ENCODE measurements around the gene CEP43. TPM values are rescaled to one million over a fixed set of nuclear protein-coding genes. Genes with fewer than 3 reads are reported as not detected.

CEP43 gene
- total RNA-seq, 2 experiments from 2014 or later = 34.3 to 41.2 TPM

DNA sequence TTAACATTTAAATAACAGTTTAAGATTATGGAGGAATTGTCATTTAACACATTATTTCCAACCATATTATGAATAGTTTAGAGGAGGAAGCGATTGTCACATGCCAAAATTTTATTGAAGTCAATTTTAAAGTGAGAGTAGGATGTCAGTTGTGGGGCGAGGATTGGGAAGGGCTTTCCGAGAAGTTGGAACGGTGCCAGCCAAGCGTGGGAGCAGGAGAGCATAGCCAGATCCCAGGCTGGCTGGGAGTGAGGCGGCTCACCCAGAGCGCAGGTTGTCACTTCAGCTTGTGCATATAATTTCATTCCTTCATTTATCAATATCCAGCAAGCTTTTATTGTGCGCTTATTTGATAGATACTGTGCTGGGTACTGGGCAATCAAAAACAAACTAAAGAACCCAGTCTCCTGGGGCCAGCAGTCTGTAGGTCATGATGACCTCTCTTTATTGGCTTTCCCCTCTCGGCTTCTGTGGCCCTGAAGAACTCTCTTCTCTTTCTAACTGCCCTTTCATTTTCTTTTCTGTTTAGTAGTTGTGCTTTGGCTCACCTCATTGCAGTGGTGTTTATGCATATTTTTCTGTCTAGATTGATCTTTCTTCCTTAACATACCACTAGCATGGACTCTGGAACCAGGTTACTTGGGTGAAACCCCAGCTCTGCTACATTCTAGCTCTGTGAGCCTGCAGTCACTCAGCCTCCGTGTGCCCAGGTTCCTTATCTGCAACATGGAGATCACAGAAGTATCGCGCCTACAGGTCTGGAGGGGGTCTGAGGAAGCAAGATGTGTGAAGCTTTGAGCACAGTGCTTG, 6.4 kb downstream of the CEP43 start:
- 0 out of 2 replicates have a peak, but pooled peaks cover 4% of the 10 kb centered on the region for H4K20me1 ChIP-seq (ENCODE audit: insufficient read depth, low read length)
- no TSS peak for BruUV-seq (replicated peaks)
- H3K9me3 ChIP-seq (ENCODE audit: low read length) = no peaks in the 10 kb centered on the region
- intact Hi-C loops (cut with micrococcal nuclease; ENCODE audit: unreplicated experiment) = no loop called here
- H3K79me2 ChIP-seq (ENCODE audit: insufficient read depth, low read depth, low read length) = peaks cover 38% of the 10 kb centered on the region; the same call in 1 of the 2 replicates
- POLR2A ChIA-PET = interaction anchor here (0.6 to 1.8 kb wide), 4 partner anchors 9 to 55 kb away, joined by 3 to 5 read pairs (median 3); no protein-coding TSS in a partner anchor
- H3K9me2 ChIP-seq (ENCODE audit: insufficient read depth, low read length) = no peaks in the 10 kb centered on the region
- H2AFZ ChIP-seq (ENCODE audit: low read length) = no peak overlapping the region
- no peak for DNase-seq (ENCODE audit: low spot score)
- no peak overlapping the region for H3K27ac ChIP-seq (ENCODE audit: low read depth, low read length, poor library complexity, severe bottlenecking)
- H3K4me3 ChIP-seq (ENCODE audit: low read depth, low read length, poor library complexity, severe bottlenecking) = no peak overlapping the region
- H3K4me2 ChIP-seq (ENCODE audit: low read length) = no peak overlapping the region
- TF ChIP-seq, protein P1, sequence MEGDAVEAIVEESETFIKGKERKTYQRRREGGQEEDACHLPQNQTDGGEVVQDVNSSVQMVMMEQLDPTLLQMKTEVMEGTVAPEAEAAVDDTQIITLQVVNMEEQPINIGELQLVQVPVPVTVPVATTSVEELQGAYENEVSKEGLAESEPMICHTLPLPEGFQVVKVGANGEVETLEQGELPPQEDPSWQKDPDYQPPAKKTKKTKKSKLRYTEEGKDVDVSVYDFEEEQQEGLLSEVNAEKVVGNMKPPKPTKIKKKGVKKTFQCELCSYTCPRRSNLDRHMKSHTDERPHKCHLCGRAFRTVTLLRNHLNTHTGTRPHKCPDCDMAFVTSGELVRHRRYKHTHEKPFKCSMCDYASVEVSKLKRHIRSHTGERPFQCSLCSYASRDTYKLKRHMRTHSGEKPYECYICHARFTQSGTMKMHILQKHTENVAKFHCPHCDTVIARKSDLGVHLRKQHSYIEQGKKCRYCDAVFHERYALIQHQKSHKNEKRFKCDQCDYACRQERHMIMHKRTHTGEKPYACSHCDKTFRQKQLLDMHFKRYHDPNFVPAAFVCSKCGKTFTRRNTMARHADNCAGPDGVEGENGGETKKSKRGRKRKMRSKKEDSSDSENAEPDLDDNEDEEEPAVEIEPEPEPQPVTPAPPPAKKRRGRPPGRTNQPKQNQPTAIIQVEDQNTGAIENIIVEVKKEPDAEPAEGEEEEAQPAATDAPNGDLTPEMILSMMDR (conservative IDR thresholded peaks at IDR 0.05; ENCODE audit: low read length) = no peak
- no peak for TF ChIP-seq EZH2phosphoT487 (IDR thresholded peaks at IDR 0.05; ENCODE audit: borderline replicate concordance, low read depth, low read length)
- peaks cover 96% of the 10 kb centered on the region for H3K36me3 ChIP-seq (ENCODE audit: insufficient read depth, low read length)
- CTCF ChIA-PET (ENCODE audit: unreplicated experiment) = no interaction called here
- H3K4me1 ChIP-seq (ENCODE audit: insufficient read depth, low read length, poor library complexity, severe bottlenecking) = peaks cover 20% of the 10 kb centered on the region

DNA sequence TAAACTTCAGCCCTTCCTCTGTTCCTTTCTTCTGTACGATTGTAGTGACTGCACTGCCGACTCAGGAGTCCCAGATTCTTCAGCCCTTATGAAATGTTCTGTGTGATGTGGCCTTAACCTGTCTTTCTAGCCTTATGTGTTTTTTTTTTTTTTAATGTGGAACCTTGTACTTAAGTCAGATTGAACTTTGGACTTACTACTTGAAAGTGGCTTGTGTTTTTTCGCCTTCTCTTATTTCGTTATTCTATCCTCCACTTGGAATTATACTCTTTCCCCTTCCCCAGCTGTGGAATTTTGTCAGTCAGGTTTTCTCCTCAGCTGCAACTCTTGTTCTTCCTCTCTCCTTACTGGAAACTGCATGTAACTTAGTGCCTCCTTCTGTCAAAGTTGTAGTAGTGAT, 8.8 kb downstream of the CEP43 start:
- no peaks in the 10 kb centered on the region for H3K9me3 ChIP-seq (ENCODE audit: low read length)
- CTCF ChIA-PET (ENCODE audit: unreplicated experiment) = no interaction called here

More for the DNA sequence above, 8.8 kb downstream of the CEP43 start:
- Histone ChIP-seq H4K20me1 (ENCODE audit: insufficient read depth, low read length) (no peaks in the 10 kb centered on the region), H3K79me2 (ENCODE audit: insufficient read depth, low read depth, low read length) (peaks cover 14% of the 10 kb centered on the region; the same call in 1 of the 2 replicates), H3K36me3 (ENCODE audit: insufficient read depth, low read length) (peaks cover 97% of the 10 kb centered on the region), H2AFZ (ENCODE audit: low read length) (no peak overlapping the region), H3K4me1 (ENCODE audit: insufficient read depth, low read length, poor library complexity, severe bottlenecking) (no peaks in the 10 kb centered on the region), H3K27ac (ENCODE audit: low read depth, low read length, poor library complexity, severe bottlenecking) (no peak overlapping the region), H3K4me3 (ENCODE audit: low read depth, low read length, poor library complexity, severe bottlenecking) (no peak overlapping the region), H3K4me2 (ENCODE audit: low read length) (no peak overlapping the region), H3K9me2 (ENCODE audit: insufficient read depth, low read length) (no peaks in the 10 kb centered on the region)
- intact Hi-C loops (cut with micrococcal nuclease; ENCODE audit: unreplicated experiment) = no loop called here
- BruUV-seq (replicated peaks) = no TSS peak
- TF ChIP-seq, protein P1 (conservative IDR thresholded peaks at IDR 0.05; ENCODE audit: low read length) = no peak
- no peak for TF ChIP-seq EZH2phosphoT487 (IDR thresholded peaks at IDR 0.05; ENCODE audit: borderline replicate concordance, low read depth, low read length)
- DNase-seq (ENCODE audit: low spot score) = no peak
- POLR2A ChIA-PET = interaction anchor here (0.7 to 1.1 kb wide), 3 partner anchors 33 to 418 kb away, joined by 3 to 4 read pairs (median 3); no protein-coding TSS in a partner anchor

Measured in OCI-LY7 (cell line).